CD4-positive, alpha-beta T cell (primary cell): ENCODE measurements around the gene GLUD2. TPM values are rescaled to one million over a fixed set of nuclear protein-coding genes. Genes with fewer than 3 reads are reported as not detected.
"Not testable (repeated sequence)": the region's sequence is repeated elsewhere in the genome, so short reads cannot be mapped to it uniquely, and the experiment has no call there.

Source experiments
- ATAC-seq: fragments of 200-7000 bp; cut with Tn5 transposase; one replicate; pipeline ENCODE4 v1.10.0; 2022; ENCODE audit warnings: mild to moderate bottlenecking; ENCODE audit not compliant: poor library complexity
- CTCF ChIA-PET: fragments of 350-600 bp; sonication (Branson Sonifier 250); formaldehyde crosslinking; loops from one replicate; lab custom pipeline; 2021; ENCODE audit warnings: antibody characterized with exemption, inconsistent platforms; lab: Charles Lee
- POLR2A ChIA-PET: fragments of 350-600 bp; sonication (Branson Sonifier 250); formaldehyde crosslinking; loops from one replicate; lab custom pipeline; 2021; ENCODE audit warnings: antibody characterized with exemption, inconsistent platforms; lab: Charles Lee
- DNase-seq, 14 experiments: peaks; one replicate each; pipeline ENCODE4 v3.0.0-alpha.2; 2013 to 2020; ENCODE audit warnings: mixed read lengths in 2 of 14
- H3K27ac ChIP-seq, 2 donors: one replicate each; pipeline versions ENCODE4 v1.5.1 to v1.7.0; 2013; ENCODE audit warnings: low read length in 2 of 2, low read depth in 1 of 2, mild to moderate bottlenecking in 1 of 2
- H3K27me3 ChIP-seq, 2 experiments: 1 replicate in 1 of 2; 2 replicates in 1 of 2; pipeline versions ENCODE4 v1.6.1 to v1.7.0; 2013; ENCODE audit warnings: low read length in 2 of 2, control low read depth in 1 of 2, mild to moderate bottlenecking in 1 of 2, moderate library complexity in 1 of 2; ENCODE audit not compliant: insufficient read depth in 2 of 2, control insufficient read depth in 1 of 2
- H3K36me3 ChIP-seq: one replicate; pipeline ENCODE4 v1.6.1; 2013; ENCODE audit warnings: low read length, control low read depth; ENCODE audit not compliant: insufficient read depth
- H3K4me1 ChIP-seq: one replicate; pipeline ENCODE4 v1.6.1; 2013; ENCODE audit warnings: low read length, control low read depth; ENCODE audit not compliant: insufficient read depth
- H3K4me3 ChIP-seq: one replicate; pipeline ENCODE4 v1.5.1; 2013; ENCODE audit warnings: mild to moderate bottlenecking, low read length, moderate library complexity
- H3K9me3 ChIP-seq, 2 experiments: 1 replicate in 1 of 2; 2 replicates in 1 of 2; pipeline versions ENCODE4 v1.6.1 to v1.7.0; 2013; ENCODE audit warnings: low read length in 2 of 2, mild to moderate bottlenecking in 2 of 2, control low read depth in 1 of 2, moderate library complexity in 1 of 2; ENCODE audit not compliant: control insufficient read depth in 1 of 2, insufficient read depth in 1 of 2
- H3K27ac Mint-ChIP-seq: one replicate; pipeline ENCODE4 v1.8.0; 2020; ENCODE audit warnings: mixed read lengths
- H3K27me3 Mint-ChIP-seq: one replicate; pipeline ENCODE4 v1.8.0; 2021; ENCODE audit warnings: mixed read lengths
- H3K36me3 Mint-ChIP-seq: one replicate; pipeline ENCODE4 v1.8.0; 2021; ENCODE audit warnings: low read depth, mixed read lengths
- H3K4me1 Mint-ChIP-seq: one replicate; pipeline ENCODE4 v1.8.0; 2021; ENCODE audit warnings: low read depth, mixed read lengths
- H3K4me3 Mint-ChIP-seq: one replicate; pipeline ENCODE4 v1.8.0; 2020; ENCODE audit warnings: mild to moderate bottlenecking, mixed read lengths
- H3K9me3 Mint-ChIP-seq: one replicate; pipeline ENCODE4 v1.8.0; 2020; ENCODE audit warnings: mixed read lengths
- intact Hi-C, 2 experiments: fragments of 100-400 bp; cut with DNase I in 1 of 2; cut with micrococcal nuclease in 1 of 2; formaldehyde crosslinking; loops; one replicate each; pipeline versions ENCODE4 v1.15.1 to v1.9.0; 2023 to 2025; cut with DNase I, micrococcal nuclease
- total RNA-seq, 174 experiments: library from RNA in 2 of 174; stranded (reverse) in 2 of 174; gene quantifications; one replicate each; pipeline ENCODE4 v1.2.3 and lab custom pipeline; 2021 to 2026
- TF ChIP-seq, protein P1 (sequence below): fragments of 200-600 bp; IDR thresholded peaks from one replicate; pipeline ENCODE4 v1.8.0; 2022; ENCODE audit warnings: antibody characterized with exemption, mild to moderate bottlenecking

GLUD2 gene
- total RNA-seq, 2 experiments from 2014 or later, result 0.31 TPM; not detected in 1

- Mint-ChIP-seq H3K9me3 (no peaks in the 10 kb centered on the region), H3K36me3 (no peaks in the 10 kb centered on the region), H3K4me3 (no peak overlapping the region), H3K4me1 (no peaks in the 10 kb centered on the region), H3K27ac (no peak overlapping the region), H3K27me3 (peaks cover 9% of the 10 kb centered on the region)
- DNase-seq, result no peak
- ChIA-PET CTCF (no interaction called here), POLR2A (no interaction called here)
- Histone ChIP-seq H3K4me1 (no peaks in the 10 kb centered on the region), H3K36me3 (no peaks in the 10 kb centered on the region), H3K9me3 (no peaks in the 10 kb centered on the region), H3K4me3 (no peak overlapping the region), H3K27me3 (no peaks in the 10 kb centered on the region), H3K27ac (no peak overlapping the region)
- ATAC-seq, result no peak
- intact Hi-C loops, result no loop called here
- TF ChIP-seq, protein P1, sequence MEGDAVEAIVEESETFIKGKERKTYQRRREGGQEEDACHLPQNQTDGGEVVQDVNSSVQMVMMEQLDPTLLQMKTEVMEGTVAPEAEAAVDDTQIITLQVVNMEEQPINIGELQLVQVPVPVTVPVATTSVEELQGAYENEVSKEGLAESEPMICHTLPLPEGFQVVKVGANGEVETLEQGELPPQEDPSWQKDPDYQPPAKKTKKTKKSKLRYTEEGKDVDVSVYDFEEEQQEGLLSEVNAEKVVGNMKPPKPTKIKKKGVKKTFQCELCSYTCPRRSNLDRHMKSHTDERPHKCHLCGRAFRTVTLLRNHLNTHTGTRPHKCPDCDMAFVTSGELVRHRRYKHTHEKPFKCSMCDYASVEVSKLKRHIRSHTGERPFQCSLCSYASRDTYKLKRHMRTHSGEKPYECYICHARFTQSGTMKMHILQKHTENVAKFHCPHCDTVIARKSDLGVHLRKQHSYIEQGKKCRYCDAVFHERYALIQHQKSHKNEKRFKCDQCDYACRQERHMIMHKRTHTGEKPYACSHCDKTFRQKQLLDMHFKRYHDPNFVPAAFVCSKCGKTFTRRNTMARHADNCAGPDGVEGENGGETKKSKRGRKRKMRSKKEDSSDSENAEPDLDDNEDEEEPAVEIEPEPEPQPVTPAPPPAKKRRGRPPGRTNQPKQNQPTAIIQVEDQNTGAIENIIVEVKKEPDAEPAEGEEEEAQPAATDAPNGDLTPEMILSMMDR, result no peak
These were observed 4.7 kb downstream of the GLUD2 start for GRCh38 chrX:121052122-121052521.

GRCh38 chrX:121062289-121062688 lies 14.9 kb downstream of the GLUD2 start:
- POLR2A ChIA-PET, result no interaction called here
- H3K27me3 Mint-ChIP-seq, result no peaks in the 10 kb centered on the region

DNA sequence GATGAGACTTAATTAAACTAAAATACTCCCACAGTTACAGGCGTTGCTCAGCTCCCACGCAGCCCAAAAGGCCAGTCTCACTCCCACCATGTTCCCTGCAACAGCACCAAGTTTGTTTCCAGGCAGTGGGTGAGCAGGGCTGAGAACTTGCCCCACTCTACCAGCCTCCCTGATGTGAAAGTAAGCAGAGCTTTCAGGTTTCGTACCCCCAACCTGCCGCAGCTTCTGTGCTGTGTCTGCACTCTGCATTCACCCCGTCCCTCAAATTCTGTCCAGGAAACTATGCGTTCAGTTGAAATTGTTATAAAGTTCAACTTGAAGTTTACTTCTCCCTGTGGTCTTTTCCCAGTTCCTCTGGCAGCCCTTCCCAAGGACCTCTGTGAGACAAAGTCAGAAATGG lies 17.2 kb downstream of the GLUD2 start:
- Histone ChIP-seq H3K4me1 (no peaks in the 10 kb centered on the region), H3K27me3 (no peaks in the 10 kb centered on the region), H3K36me3 (no peaks in the 10 kb centered on the region), H3K4me3 (no peak overlapping the region), H3K27ac (no peak overlapping the region), H3K9me3 (no peaks in the 10 kb centered on the region)
- no peak for ATAC-seq
- Mint-ChIP-seq H3K9me3 (no peaks in the 10 kb centered on the region), H3K4me3 (no peak overlapping the region), H3K27ac (no peak overlapping the region), H3K27me3 (no peaks in the 10 kb centered on the region), H3K4me1 (no peaks in the 10 kb centered on the region), H3K36me3 (no peaks in the 10 kb centered on the region)
- intact Hi-C loops, result no loop called here
- TF ChIP-seq, protein P1, result no peak
- CTCF ChIA-PET, result no interaction called here
- POLR2A ChIA-PET, result no interaction called here
- no peak for DNase-seq

More at GRCh38 chrX:121062289-121062688, 14.9 kb downstream of the GLUD2 start:
- no peak overlapping the region for H3K27ac ChIP-seq
- no peak overlapping the region for H3K27ac Mint-ChIP-seq
- intact Hi-C loops, result no loop called here
- no peaks in the 10 kb centered on the region for H3K4me1 Mint-ChIP-seq
- no peaks in the 10 kb centered on the region for H3K9me3 Mint-ChIP-seq
- no peak overlapping the region for H3K4me3 Mint-ChIP-seq
- no peaks in the 10 kb centered on the region for H3K36me3 Mint-ChIP-seq
- no peaks in the 10 kb centered on the region for H3K27me3 ChIP-seq
- DNase-seq (no peak), ATAC-seq (no peak)
- H3K9me3 ChIP-seq, result no peaks in the 10 kb centered on the region
- no peaks in the 10 kb centered on the region for H3K36me3 ChIP-seq
- no peaks in the 10 kb centered on the region for H3K4me1 ChIP-seq
- TF ChIP-seq, protein P1, result no peak
- no peak overlapping the region for H3K4me3 ChIP-seq
- CTCF ChIA-PET, result no interaction called here

DNA sequence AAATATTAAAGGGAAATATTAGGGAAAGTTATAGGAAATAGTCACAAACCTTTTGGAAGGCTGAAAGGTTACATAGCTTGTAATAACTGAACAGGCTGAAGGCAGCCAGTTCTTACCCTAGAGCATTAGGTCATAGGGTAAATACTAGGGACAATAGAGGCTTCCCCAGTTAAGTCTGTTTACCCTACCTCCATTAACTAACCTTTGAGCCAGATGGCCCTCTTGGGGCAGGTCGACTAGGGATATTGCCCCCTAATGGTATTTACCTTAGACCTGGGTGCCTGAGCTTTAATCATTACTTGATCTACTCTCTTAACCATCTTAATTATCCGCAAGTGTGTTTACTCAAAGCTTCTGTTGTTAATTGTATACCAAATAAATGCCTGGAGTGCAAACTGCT lies 36.8 kb downstream of the GLUD2 start:
- H3K27ac Mint-ChIP-seq, H3K27me3 Mint-ChIP-seq, CTCF ChIA-PET, H3K27me3 ChIP-seq, H3K36me3 Mint-ChIP-seq, H3K4me1 ChIP-seq, H3K9me3 ChIP-seq, intact Hi-C loops, H3K36me3 ChIP-seq, H3K4me1 Mint-ChIP-seq, H3K4me3 Mint-ChIP-seq, POLR2A ChIA-PET, H3K4me3 ChIP-seq, DNase-seq, H3K27ac ChIP-seq, H3K9me3 Mint-ChIP-seq, ATAC-seq: not testable (repeated sequence)
